CD4-positive, alpha-beta memory T cell (primary cell): ENCODE data around the gene HDAC3. TPM values are rescaled to one million over a fixed set of nuclear protein-coding genes. Genes with fewer than 3 reads are reported as not detected.

Experiments
- CTCF ChIA-PET: fragments of 350-600 bp; sonication (Branson Sonifier 250); formaldehyde crosslinking; loops from one replicate; lab custom pipeline; 2021; ENCODE audit warnings: inconsistent platforms; ENCODE audit not compliant: partially characterized antibody; lab: Charles Lee
- POLR2A ChIA-PET: fragments of 350-600 bp; sonication (Branson Sonifier 250); formaldehyde crosslinking; loops from one replicate; lab custom pipeline; 2021; ENCODE audit not compliant: partially characterized antibody; lab: Charles Lee
- DNase-seq, 5 donors: peaks; one replicate each; pipeline versions ENCODE4 v3.0.0 to v3.0.0-alpha.2; 2020 to 2022; ENCODE audit warnings: mixed read lengths in 1 of 5
- H3K27ac ChIP-seq: one replicate; pipeline ENCODE4 v1.7.0; 2013; ENCODE audit warnings: low read depth, low read length
- H3K27me3 ChIP-seq: 2 replicates; pipeline ENCODE4 v1.7.0; 2013; ENCODE audit warnings: mild to moderate bottlenecking, low read length, moderate library complexity; ENCODE audit not compliant: insufficient read depth
- H3K36me3 ChIP-seq: 2 replicates; pipeline ENCODE4 v1.7.0; 2013; ENCODE audit warnings: mild to moderate bottlenecking, low read length, moderate library complexity; ENCODE audit not compliant: insufficient read depth
- H3K4me1 ChIP-seq: 2 replicates; pipeline ENCODE4 v1.7.0; 2013; ENCODE audit warnings: mild to moderate bottlenecking, low read length, moderate library complexity; ENCODE audit not compliant: insufficient read depth
- H3K4me3 ChIP-seq, 2 donors: one replicate each; pipeline ENCODE4 v1.7.0; 2013; ENCODE audit warnings: low read length in 2 of 2, mild to moderate bottlenecking in 1 of 2
- H3K9me3 ChIP-seq, 2 donors: one replicate each; pipeline ENCODE4 v1.7.0; 2013; ENCODE audit warnings: low read length in 2 of 2, control low read depth in 1 of 2; ENCODE audit not compliant: control insufficient read depth in 1 of 2
- H3K27ac Mint-ChIP-seq, 7 donors: one replicate each; pipeline ENCODE4 v1.8.0; 2020 to 2021; ENCODE audit warnings: mixed read lengths in 7 of 7, mild to moderate bottlenecking in 6 of 7, inconsistent platforms in 3 of 7, moderate library complexity in 3 of 7
- H3K27me3 Mint-ChIP-seq, 2 donors: one replicate each; pipeline ENCODE4 v1.8.0; 2020 to 2021; ENCODE audit warnings: mixed read lengths in 2 of 2
- H3K36me3 Mint-ChIP-seq, 2 donors: one replicate each; pipeline ENCODE4 v1.8.0; 2020 to 2021; ENCODE audit warnings: mixed read lengths in 2 of 2, inconsistent platforms in 1 of 2, mild to moderate bottlenecking in 1 of 2
- H3K4me1 Mint-ChIP-seq, 4 donors: one replicate each; pipeline ENCODE4 v1.8.0; 2020 to 2021; ENCODE audit warnings: mixed read lengths in 4 of 4, mild to moderate bottlenecking in 1 of 4
- H3K4me3 Mint-ChIP-seq, 8 donors: one replicate each; pipeline ENCODE4 v1.8.0; 2020 to 2021; ENCODE audit warnings: mixed read lengths in 8 of 8, mild to moderate bottlenecking in 7 of 8, moderate library complexity in 6 of 8, inconsistent platforms in 3 of 8
- H3K9me3 Mint-ChIP-seq, 8 donors: one replicate each; pipeline ENCODE4 v1.8.0; 2020 to 2021; ENCODE audit warnings: mixed read lengths in 8 of 8, mild to moderate bottlenecking in 5 of 8, inconsistent platforms in 3 of 8, moderate library complexity in 1 of 8
- intact Hi-C: fragments of 100-400 bp; cut with micrococcal nuclease; formaldehyde crosslinking; loops from one replicate; pipeline ENCODE4 v1.15.1; 2023
- polyA plus RNA-seq, 2 donors: library from polyadenylated mRNA; unstranded; fragments of 300-500 nt; fragmentation: Illumina TruSeq; gene quantifications; one replicate each; pipeline ENCODE4 v1.2.3, GENCODE V29; 2021
- total RNA-seq, 2 experiments: library from RNA; stranded (reverse); gene quantifications; one replicate each; pipeline ENCODE4 v1.2.3, GENCODE V29; 2021

HDAC3 gene
- total and polyA plus RNA-seq, 4 experiments from 2014 or later: 85.1 to 137 (median 91.9) TPM

DNA sequence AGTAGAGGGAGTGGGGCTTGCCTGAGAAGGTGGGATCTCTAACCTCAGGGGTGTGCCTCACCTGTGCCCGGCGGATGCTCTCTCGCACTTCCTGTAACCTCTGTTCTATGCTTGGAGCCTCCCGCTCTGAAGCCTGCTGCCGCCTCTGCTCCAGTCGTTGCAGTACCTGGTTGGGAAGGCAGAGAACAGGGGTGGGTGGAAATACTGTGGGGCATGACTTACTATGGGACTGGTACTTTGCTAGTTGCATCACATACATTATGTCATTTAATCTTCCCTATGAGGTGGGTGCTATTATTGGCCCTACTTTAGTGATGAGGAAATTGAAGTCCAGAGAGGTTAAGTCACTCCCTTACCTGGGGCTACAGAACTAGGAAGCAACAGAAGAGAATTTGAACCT lies 9.4 kb upstream of the HDAC3 start:
- Histone ChIP-seq H3K9me3 (no peaks in the 10 kb centered on the region), H3K4me1 (peaks cover 18% of the 10 kb centered on the region), H3K4me3 (no peak overlapping the region), H3K27ac (no peak overlapping the region), H3K27me3 (no peaks in the 10 kb centered on the region), H3K36me3 (peaks cover 27% of the 10 kb centered on the region)
- intact Hi-C loops: no loop called here
- H3K36me3 Mint-ChIP-seq: peaks cover 21 to 60% of the 10 kb centered on the region in 2 donors
- peak overlapping the region in 3 of 7 donors; percentile 42 to 73 (median 69) for H3K27ac Mint-ChIP-seq
- ChIA-PET POLR2A (interaction anchor here (1.2 to 4.4 kb wide), 2 partner anchors 8 to 37 kb away, joined by 3 to 35 read pairs; partner anchors contain the start of genes HDAC3 and RELL2), CTCF (interaction anchor here (1.0 to 1.8 kb wide), 4 partner anchors 9 to 87 kb away, joined by 3 to 13 read pairs (median 4); partner anchors contain the start of genes HDAC3 and RELL2)
- peaks cover 18 to 27% (median 27%) of the 10 kb centered on the region in 4 donors for H3K4me1 Mint-ChIP-seq
- no peak for DNase-seq
- no peaks in the 10 kb centered on the region for H3K27me3 Mint-ChIP-seq
- no peak overlapping the region for H3K4me3 Mint-ChIP-seq
- H3K9me3 Mint-ChIP-seq: peaks cover 0 to 2% (median 0%) of the 10 kb centered on the region in 8 donors

DNA sequence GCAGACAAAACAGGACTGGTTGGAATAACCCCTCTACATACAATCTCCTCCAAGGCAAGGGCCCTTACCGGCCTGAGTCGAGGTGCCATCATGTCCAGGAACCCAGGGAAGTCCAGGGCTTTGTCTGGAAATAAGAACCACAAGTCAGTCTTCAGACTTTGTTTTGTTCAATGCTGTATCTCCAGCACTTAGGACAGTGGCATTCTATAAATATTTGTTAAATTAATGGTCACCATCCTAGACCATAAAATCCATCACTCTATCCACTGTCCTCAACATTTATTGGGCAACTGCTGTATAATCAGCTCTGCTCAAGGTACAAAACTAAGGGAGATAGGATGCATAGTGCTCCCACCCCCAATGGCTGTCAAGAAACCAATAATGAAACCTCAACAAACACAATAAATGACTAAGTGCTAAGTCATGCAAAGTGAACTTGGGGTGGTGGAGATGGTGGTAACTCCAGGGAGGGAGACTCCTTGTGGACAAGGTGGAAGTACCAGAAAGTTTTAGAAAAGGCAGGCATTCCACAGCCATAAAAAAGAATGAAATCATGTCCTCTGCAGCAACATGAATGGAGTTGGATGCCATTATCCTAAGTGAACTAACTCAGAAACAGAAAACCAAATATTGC lies 5.1 kb upstream of the HDAC3 start:
- Histone ChIP-seq H3K4me3 (no peak overlapping the region), H3K27me3 (no peaks in the 10 kb centered on the region), H3K36me3 (peaks cover 20% of the 10 kb centered on the region), H3K9me3 (no peaks in the 10 kb centered on the region), H3K27ac (no peak overlapping the region), H3K4me1 (peaks cover 12% of the 10 kb centered on the region)
- intact Hi-C loops: no loop called here
- DNase-seq: no peak
- peaks cover 0 to 2% (median 0%) of the 10 kb centered on the region in 8 donors for H3K9me3 Mint-ChIP-seq
- peaks cover 13 to 53% of the 10 kb centered on the region in 2 donors for H3K36me3 Mint-ChIP-seq
- no peaks in the 10 kb centered on the region for H3K27me3 Mint-ChIP-seq
- H3K4me3 Mint-ChIP-seq: no peak overlapping the region
- peak overlapping the region in 6 of 7 donors; percentile 38 to 74 (median 52) for H3K27ac Mint-ChIP-seq
- ChIA-PET POLR2A (interaction anchor here (0.9 kb wide), 1 partner anchor 9 kb away, joined by 6 read pairs; the partner anchor contains the start of gene FCHSD1), CTCF (interaction anchor here (0.9 to 16.9 kb wide), 4 partner anchors 20 to 74 kb away, joined by 3 to 198 read pairs (median 4); partner anchors contain the start of gene DIAPH1)
- peaks cover 7 to 14% (median 12%) of the 10 kb centered on the region in 4 donors for H3K4me1 Mint-ChIP-seq

- ChIA-PET POLR2A (interaction anchor here (1.7 kb wide), 1 partner anchor 10 kb away, joined by 9 read pairs; the partner anchor contains the start of gene FCHSD1), CTCF (interaction anchor here (16.9 kb wide), 1 partner anchor 19 kb away, joined by 198 read pairs; the partner anchor contains the start of gene DIAPH1)
- peaks cover 10 to 21% (median 17%) of the 10 kb centered on the region in 4 donors for H3K4me1 Mint-ChIP-seq
- intact Hi-C loops: no loop called here
- H3K9me3 Mint-ChIP-seq: peaks cover 0 to 2% (median 0%) of the 10 kb centered on the region in 8 donors
- Histone ChIP-seq H3K9me3 (no peaks in the 10 kb centered on the region), H3K4me3 (no peak overlapping the region), H3K27ac (no peak overlapping the region), H3K36me3 (peaks cover 15% of the 10 kb centered on the region), H3K4me1 (peaks cover 19% of the 10 kb centered on the region), H3K27me3 (no peaks in the 10 kb centered on the region)
- H3K27ac Mint-ChIP-seq: peak overlapping the region in 3 of 7 donors; percentile 40 to 87 (median 83)
- peaks cover 5 to 49% of the 10 kb centered on the region in 2 donors for H3K36me3 Mint-ChIP-seq
- H3K27me3 Mint-ChIP-seq: no peaks in the 10 kb centered on the region
- peak overlapping the region in 1 of 8 donors; percentile 46 for H3K4me3 Mint-ChIP-seq
- no peak for DNase-seq
These were observed 4.0 kb upstream of the HDAC3 start for GRCh38 chr5:141640698-141641097.

DNA sequence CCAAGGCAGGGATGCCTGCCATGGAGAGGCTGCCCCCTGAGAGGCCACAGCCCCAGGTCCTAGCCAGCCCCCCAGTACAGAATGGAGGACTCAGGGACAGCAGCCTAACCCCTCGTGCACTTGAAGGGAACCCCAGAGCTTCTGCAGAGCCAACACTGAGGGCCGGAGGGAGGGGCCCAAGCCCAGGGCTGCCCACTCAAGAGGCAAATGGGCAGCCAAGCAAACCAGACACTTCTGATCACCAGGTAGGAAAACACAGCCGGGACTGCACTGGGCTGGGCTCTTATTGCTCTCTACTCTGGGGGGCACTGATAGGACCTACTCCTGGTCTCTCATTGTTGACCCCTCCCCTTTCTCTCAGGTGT lies 3.4 kb upstream of the HDAC3 start:
- no peak overlapping the region for H3K4me3 Mint-ChIP-seq
- peak overlapping the region in 1 of 7 donors; percentile 36 for H3K27ac Mint-ChIP-seq

GRCh38 chr5:141639357-141640050 lies 2.9 kb upstream of the HDAC3 start:
- H3K27ac ChIP-seq: no peak overlapping the region
- ChIA-PET CTCF (interaction anchor here (16.9 kb wide), 1 partner anchor 18 kb away, joined by 198 read pairs; the partner anchor contains the start of gene DIAPH1), POLR2A (interaction anchor here (1.7 to 6.2 kb wide), 4 partner anchors 8 to 34 kb away, joined by 9 to 159 read pairs (median 44); partner anchors contain the start of genes DIAPH1 and FCHSD1)
- H3K4me3 ChIP-seq: no peak overlapping the region
- peaks cover 31% of the 10 kb centered on the region for H3K4me1 ChIP-seq
- H3K36me3 ChIP-seq: peaks cover 15% of the 10 kb centered on the region
- Mint-ChIP-seq H3K27me3 (no peaks in the 10 kb centered on the region), H3K9me3 (peaks cover 0 to 2% (median 0%) of the 10 kb centered on the region in 8 donors), H3K27ac (peak overlapping the region in 2 of 7 donors; percentile 90 to 94), H3K36me3 (peaks cover 0 to 42% of the 10 kb centered on the region in 2 donors), H3K4me3 (no peak overlapping the region), H3K4me1 (peaks cover 20 to 33% (median 27%) of the 10 kb centered on the region in 4 donors)
- intact Hi-C loops: loop anchor here (5.0 to 10.0 kb wide), 2 partner anchors 43 to 1075 kb away; partner anchors contain the start of genes APBB3, ARAP3 and SLC35A4
- no peaks in the 10 kb centered on the region for H3K9me3 ChIP-seq
- no peaks in the 10 kb centered on the region for H3K27me3 ChIP-seq
- DNase-seq: no peak

More for the DNA sequence above, 3.4 kb upstream of the HDAC3 start:
- H3K9me3 ChIP-seq: no peaks in the 10 kb centered on the region
- Mint-ChIP-seq H3K9me3 (peaks cover 0 to 2% (median 0%) of the 10 kb centered on the region in 8 donors), H3K36me3 (peaks cover 3 to 45% of the 10 kb centered on the region in 2 donors), H3K4me1 (peaks cover 16 to 27% (median 23%) of the 10 kb centered on the region in 4 donors), H3K27me3 (no peaks in the 10 kb centered on the region)
- no peak overlapping the region for H3K4me3 ChIP-seq
- ChIA-PET POLR2A (interaction anchor here (1.7 to 4.5 kb wide), 2 partner anchors 11 to 34 kb away, joined by 9 to 53 read pairs; partner anchors contain the start of gene FCHSD1), CTCF (interaction anchor here (16.9 kb wide), 1 partner anchor 18 kb away, joined by 198 read pairs; the partner anchor contains the start of gene DIAPH1)
- H3K4me1 ChIP-seq: peaks cover 25% of the 10 kb centered on the region
- H3K36me3 ChIP-seq: peaks cover 15% of the 10 kb centered on the region
- no peak for DNase-seq
- no peak overlapping the region for H3K27ac ChIP-seq
- intact Hi-C loops: no loop called here
- H3K27me3 ChIP-seq: no peaks in the 10 kb centered on the region

- H3K36me3 ChIP-seq: peaks cover 10% of the 10 kb centered on the region
- Mint-ChIP-seq H3K9me3 (peaks cover 0 to 2% (median 0%) of the 10 kb centered on the region in 8 donors), H3K36me3 (peaks cover 6 to 40% of the 10 kb centered on the region in 2 donors), H3K27ac (peak overlapping the region; percentile 90 to 98 (median 92)), H3K4me1 (peaks cover 26 to 39% (median 34%) of the 10 kb centered on the region in 4 donors), H3K4me3 (peak overlapping the region; percentile 47 to 93 (median 88)), H3K27me3 (no peaks in the 10 kb centered on the region)
- H3K27ac ChIP-seq: no peak overlapping the region
- intact Hi-C loops: loop anchor here (5.0 to 10.0 kb wide), 2 partner anchors 44 to 1074 kb away; partner anchors contain the start of genes APBB3, ARAP3 and SLC35A4
- no peak for DNase-seq
- H3K4me1 ChIP-seq: peaks cover 38% of the 10 kb centered on the region
- no peaks in the 10 kb centered on the region for H3K9me3 ChIP-seq
- POLR2A ChIA-PET: interaction anchor here (1.1 to 6.2 kb wide), 7 partner anchors 9 to 46 kb away, joined by 4 to 159 read pairs (median 53); partner anchors contain the start of genes DIAPH1 and FCHSD1
- H3K4me3 ChIP-seq: no peak overlapping the region
- no peaks in the 10 kb centered on the region for H3K27me3 ChIP-seq
- CTCF ChIA-PET: interaction anchor here (2.7 to 28.3 kb wide), 3 partner anchors 13 to 47 kb away, joined by 15 to 712 read pairs (median 198); partner anchors contain the start of genes DIAPH1 and FCHSD1
These were observed 2.1 kb upstream of the HDAC3 start for GRCh38 chr5:141638771-141639170.
